NCI-H460 (cell line): ENCODE data around the gene CALR. TPM values are rescaled to one million over a fixed set of nuclear protein-coding genes. Genes with fewer than 3 reads are reported as not detected.
"Not testable (repeated sequence)": the region's sequence is repeated elsewhere in the genome, so short reads cannot be mapped to it uniquely, and the experiment has no call there.

Experiments
- DNase-seq: peaks from one replicate; pipeline ENCODE4 v3.0.0-alpha.2; 2016; ENCODE audit warnings: low read depth; ENCODE audit errors: extremely low read depth
- total RNA-seq: library from RNA; depleted of rRNA; stranded (reverse); fragments of >200 nt; shearing (Covaris generic); gene quantifications from 2 replicates; pipeline ENCODE4 v1.2.3, GENCODE V29; 2014

Gene CALR
- total RNA-seq, 1 experiment from 2014 or later = 378 TPM

DNA sequence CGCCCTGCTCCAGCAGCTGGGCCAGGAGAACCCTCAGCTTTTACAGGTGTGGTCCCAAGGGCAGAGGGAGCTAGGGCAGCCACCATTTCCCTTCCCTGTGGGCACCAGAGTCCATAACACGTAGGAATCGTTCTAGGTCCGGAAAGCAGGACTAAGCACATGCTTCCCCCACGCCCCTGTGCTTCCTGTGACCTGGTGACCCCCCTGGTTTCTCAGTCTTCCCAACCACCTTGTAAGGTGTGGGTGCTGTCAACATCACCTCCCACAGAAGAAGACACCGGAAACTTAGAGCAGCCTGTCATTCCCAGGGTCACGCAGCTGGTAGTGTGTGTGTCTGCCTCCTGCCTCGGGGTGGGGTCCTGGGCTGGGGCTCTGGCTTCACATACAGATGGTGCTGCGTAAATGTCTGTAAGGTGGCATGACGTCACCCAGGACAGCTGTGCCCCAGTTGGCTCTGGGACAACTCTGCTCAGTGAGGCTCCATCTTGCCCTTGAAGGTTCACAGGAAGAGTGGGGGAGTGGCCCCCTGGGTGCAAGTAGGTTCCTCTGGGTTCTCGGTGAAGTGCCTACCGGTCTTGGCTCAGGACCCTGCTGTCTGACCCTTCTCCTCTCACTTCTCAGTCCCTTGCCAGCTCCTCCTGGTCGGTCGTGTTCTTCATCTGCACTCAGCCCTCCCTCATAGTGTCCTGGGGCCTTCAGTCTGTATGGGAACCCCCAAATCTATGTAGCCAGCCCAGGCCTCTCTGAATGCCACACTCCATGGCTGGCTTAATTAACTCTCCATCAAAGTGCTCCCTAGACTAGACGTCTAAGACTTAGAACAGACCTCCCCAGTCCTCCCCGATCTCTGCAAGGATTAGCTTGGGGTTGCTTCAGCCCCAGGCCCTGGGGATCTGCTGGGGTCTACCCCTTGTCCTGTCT, 11.2 kb downstream of the CALR start:
- no peak for DNase-seq

- DNase-seq = not testable (repeated sequence)
Observed at GRCh38 chr19:12952050-12952449, 13.6 kb downstream of the CALR start.

DNA sequence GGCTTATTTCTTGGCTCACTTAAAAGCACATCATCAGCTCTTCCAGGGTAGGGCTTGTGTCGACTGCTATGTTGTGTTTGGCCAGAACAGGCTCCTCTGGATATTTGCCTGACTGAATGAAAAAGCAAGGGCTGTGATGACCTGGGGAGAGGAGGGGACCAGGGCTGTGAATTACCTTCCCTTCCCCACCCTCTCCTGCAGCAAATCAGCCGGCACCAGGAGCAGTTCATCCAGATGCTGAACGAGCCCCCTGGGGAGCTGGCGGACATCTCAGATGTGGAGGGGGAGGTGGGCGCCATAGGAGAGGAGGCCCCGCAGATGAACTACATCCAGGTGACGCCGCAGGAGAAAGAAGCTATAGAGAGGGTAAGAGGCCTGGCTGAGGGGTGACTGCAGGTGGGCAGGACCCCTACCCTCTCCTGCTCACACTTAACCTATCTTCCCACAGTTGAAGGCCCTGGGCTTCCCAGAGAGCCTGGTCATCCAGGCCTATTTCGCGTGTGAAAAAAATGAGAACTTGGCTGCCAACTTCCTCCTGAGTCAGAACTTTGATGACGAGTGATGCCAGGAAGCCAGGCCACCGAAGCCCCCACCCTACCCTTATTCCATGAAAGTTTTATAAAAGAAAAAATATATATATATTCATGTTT, 14.2 kb downstream of the CALR start:
- DNase-seq = no peak

DNA sequence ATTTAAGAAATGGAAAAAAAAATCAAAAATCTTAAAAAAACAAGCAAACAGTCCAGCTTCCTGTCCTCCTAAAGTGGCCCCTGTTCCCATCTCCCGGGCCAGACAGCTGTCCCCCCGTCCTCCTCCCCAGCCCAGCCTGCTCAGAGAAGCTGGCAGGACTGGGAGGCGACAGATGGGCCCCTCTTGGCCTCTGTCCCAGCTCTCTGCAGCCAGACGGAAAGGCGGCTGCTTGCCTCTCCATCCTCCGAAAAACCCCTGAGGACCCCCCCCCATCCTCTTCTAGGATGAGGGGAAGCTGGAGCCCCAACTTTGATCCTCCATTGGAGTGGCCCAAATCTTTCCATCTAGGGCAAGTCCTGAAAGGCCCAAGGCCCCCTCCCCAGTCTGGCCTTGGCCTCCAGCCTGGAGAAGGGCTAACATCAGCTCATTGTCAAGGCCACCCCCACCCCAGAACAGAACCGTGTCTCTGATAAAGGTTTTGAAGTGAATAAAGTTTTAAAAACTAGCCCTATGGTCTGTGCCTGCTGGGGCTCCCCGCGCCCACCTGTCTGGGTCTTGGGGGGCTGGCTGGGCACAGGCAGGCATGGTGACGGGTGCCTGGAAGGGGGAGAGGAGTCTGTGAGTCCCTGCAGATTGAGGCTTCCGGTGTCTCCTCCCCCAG, 14.9 kb downstream of the CALR start:
- no peak for DNase-seq

DNA sequence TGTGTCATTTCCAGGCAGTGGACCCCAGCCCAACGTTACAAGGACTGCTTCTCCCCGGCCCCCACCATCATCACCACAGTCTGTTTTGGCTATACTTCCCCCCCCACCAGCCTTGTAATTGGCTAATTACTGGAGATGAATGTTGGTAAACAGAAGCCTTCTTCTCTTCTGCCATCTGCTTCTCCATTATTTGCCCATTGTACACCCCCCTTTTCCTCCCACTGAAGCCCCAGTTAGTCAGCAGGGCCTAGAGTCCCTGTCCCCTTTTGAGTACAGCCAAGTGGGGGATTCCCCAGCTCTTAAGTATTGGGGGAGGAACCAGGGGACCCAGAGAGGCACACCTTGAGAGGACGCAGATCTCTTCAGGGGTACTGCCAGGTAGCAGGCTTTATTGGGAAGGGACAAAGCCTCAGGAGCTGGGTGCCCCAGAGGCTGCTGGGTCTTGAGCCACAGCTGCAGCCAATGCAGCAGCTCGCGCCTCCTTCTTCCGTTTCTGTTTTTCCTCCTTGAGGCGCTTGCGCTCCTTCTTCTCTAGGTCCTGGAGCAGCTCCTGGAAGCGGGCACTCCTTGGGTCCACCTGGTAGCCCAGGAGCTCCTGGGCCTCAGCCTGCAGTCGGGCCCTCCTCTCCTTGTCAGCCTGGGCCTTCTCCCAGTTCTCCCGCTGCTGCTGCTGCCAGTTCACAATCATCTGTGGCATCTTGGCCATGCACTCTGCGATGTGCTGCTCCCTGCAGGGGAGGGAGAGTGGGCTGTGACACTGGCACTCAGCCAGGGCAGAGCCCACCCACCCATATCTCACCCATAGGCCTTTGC, 15.6 kb downstream of the CALR start:
- no peak for DNase-seq

DNA sequence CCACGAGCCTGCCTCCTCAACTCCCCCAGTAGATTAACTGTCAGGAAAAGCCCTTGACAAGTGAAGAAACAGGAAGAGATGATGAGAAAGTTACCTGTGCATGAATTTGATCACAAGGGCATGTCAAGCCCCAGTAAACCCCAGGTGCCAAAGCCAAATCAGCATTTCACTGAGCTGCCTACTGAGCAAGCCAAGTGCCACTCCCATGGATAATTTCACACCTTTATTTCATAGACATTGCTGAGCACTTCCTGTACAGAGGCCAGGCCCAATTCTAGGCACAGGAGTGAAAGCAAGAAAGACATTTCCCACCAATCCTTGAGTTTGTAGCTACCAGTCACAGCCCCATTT, 16.2 kb downstream of the CALR start:
- no peak for DNase-seq

GRCh38 chr19:12955575-12955974, 17.2 kb downstream of the CALR start:
- not testable (repeated sequence) for DNase-seq

- DNase-seq = no peak
Observed at GRCh38 chr19:12955996-12956395, 17.6 kb downstream of the CALR start.

GRCh38 chr19:12956446-12957388, 18.3 kb downstream of the CALR start, which contains the start of gene GADD45GIP1:
GADD45GIP1 (minus strand) TSS chr19:12957223; CDS start chr19:12957212, 11 bp downstream.
- peak; percentile 61 for DNase-seq

GRCh38 chr19:12957389-12957952, 19.1 kb downstream of the CALR start:
- DNase-seq = not testable (repeated sequence)

GRCh38 chr19:12959481-12959880, 21.1 kb downstream of the CALR start:
- no peak for DNase-seq

GRCh38 chr19:12965017-12965811, 26.8 kb downstream of the CALR start:
- DNase-seq = peak; percentile 74

DNA sequence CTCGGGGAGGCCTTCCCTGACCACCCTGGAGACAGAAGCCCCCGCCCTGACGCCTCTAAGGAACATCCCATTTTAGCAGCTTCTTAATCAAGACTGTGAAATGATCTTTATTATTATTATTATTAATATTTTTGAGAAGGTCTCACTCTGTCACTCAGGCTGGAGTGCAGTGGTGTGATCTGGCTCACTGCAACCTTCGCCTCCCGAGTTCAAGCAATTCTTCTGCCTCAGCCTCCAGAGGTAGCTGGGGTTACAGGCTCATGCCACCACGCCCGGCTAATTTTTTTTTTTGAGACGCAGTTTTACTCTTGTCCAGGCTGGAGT, 27.4 kb downstream of the CALR start:
- no peak for DNase-seq

DNA sequence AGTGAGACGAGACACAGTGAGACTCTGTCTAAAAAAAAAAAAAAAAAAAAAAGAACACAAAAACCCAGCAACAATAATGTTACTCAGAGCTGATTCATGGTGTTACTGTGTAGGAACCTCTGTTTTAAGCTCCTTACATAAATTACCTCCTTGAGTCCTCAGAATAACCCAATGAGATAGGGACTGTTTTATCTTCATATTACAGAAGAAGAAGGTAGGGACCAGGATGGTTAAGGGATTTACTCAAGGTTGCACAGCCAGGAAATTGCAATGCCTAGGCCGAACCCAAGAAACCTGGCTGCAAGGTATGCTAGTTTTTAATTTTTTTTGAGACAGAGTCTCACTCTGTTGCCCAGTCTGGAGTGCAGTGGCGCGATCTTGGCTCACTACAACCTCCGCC, 29.5 kb downstream of the CALR start:
- no peak for DNase-seq

GRCh38 chr19:12969292-12969988, 31.0 kb downstream of the CALR start, which contains the start of gene DAND5:
DAND5 (plus strand) TSS chr19:12969576; CDS start chr19:12969661, 85 bp downstream.
- DNase-seq = no peak

- no peak for DNase-seq
Observed at GRCh38 chr19:12970070-12970820, 31.8 kb downstream of the CALR start.

GRCh38 chr19:12973236-12973635, 34.8 kb downstream of the CALR start:
- DNase-seq = no peak
